ENCODE measurements around the gene IGF1R.

DNA sequence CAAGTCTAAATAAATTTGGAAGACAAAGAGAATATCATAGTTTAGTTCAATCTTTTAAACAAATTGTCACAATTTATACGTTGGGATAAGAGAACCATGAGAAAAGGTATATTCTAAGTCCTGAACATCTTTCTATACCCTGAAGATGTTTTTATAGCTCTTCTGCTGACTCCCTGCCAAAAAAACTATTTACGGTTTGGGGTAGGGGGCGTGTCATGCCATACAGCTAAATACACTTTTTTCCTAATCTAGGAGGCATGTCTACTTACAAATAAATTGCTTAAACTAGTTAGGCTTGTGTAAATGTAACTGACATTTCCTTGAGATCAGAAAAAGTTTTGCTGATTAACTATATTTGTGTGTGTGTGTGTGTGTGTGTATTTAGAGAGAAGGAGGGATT, 195.9 kb downstream of the IGF1R start:
- TF ChIP-seq, protein P1, sequence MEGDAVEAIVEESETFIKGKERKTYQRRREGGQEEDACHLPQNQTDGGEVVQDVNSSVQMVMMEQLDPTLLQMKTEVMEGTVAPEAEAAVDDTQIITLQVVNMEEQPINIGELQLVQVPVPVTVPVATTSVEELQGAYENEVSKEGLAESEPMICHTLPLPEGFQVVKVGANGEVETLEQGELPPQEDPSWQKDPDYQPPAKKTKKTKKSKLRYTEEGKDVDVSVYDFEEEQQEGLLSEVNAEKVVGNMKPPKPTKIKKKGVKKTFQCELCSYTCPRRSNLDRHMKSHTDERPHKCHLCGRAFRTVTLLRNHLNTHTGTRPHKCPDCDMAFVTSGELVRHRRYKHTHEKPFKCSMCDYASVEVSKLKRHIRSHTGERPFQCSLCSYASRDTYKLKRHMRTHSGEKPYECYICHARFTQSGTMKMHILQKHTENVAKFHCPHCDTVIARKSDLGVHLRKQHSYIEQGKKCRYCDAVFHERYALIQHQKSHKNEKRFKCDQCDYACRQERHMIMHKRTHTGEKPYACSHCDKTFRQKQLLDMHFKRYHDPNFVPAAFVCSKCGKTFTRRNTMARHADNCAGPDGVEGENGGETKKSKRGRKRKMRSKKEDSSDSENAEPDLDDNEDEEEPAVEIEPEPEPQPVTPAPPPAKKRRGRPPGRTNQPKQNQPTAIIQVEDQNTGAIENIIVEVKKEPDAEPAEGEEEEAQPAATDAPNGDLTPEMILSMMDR (IDR thresholded peaks at IDR 0.05; ENCODE audit: borderline replicate concordance, extremely low read depth, low read length, poor library complexity, severe bottlenecking) = no peak
- no peak for TF ChIP-seq EZH2 (IDR thresholded peaks at IDR 0.05; ENCODE audit: borderline replicate concordance, low read depth, low read length, severe bottlenecking)

Data from DND-41 (cell line).